Liver (tissue), 9 donors: Measurements from ENCODE around the gene SPATS2. TPM values are rescaled to one million over a fixed set of nuclear protein-coding genes. Genes with fewer than 3 reads are reported as not detected.

Experiments used
- DNase-seq: peaks from one replicate; pipeline ENCODE4 v3.0.0-alpha.2; 2017; ENCODE audit warnings: low spot score
- H3K27ac ChIP-seq, 2 donors: one replicate each; pipeline ENCODE4 v1.7.0; 2013; ENCODE audit warnings: inconsistent platforms in 2 of 2, low read length in 2 of 2, control low read depth in 1 of 2, low read depth in 1 of 2, mild to moderate bottlenecking in 1 of 2
- H3K27me3 ChIP-seq, 4 donors: one replicate each; pipeline versions ENCODE4 v1.6.1 to v1.7.0; 2013; ENCODE audit warnings: low read length in 3 of 4, inconsistent platforms in 1 of 4, mild to moderate bottlenecking in 1 of 4, moderate library complexity in 1 of 4; ENCODE audit not compliant: control insufficient read depth in 4 of 4, insufficient read depth in 4 of 4
- H3K36me3 ChIP-seq, 4 donors: one replicate each; pipeline versions ENCODE4 v1.6.1 to v1.7.0; 2013; ENCODE audit warnings: low read length in 3 of 4, mild to moderate bottlenecking in 3 of 4, low read depth in 1 of 4, moderate library complexity in 1 of 4; ENCODE audit not compliant: control insufficient read depth in 4 of 4, insufficient read depth in 3 of 4
- H3K4me1 ChIP-seq, 4 donors: one replicate each; pipeline versions ENCODE4 v1.6.1 to v1.7.0; 2013; ENCODE audit warnings: low read length in 3 of 4, mild to moderate bottlenecking in 3 of 4, moderate library complexity in 1 of 4; ENCODE audit not compliant: control insufficient read depth in 4 of 4, insufficient read depth in 4 of 4
- H3K4me3 ChIP-seq, 3 donors: one replicate each; pipeline versions ENCODE4 v1.6.1 to v1.7.0; 2013; ENCODE audit warnings: low read length in 3 of 3, control low read depth in 1 of 3, low read depth in 1 of 3, mild to moderate bottlenecking in 1 of 3
- H3K9ac ChIP-seq, 2 donors: one replicate each; pipeline ENCODE4 v1.7.0; 2013; ENCODE audit warnings: low read length in 2 of 2, mild to moderate bottlenecking in 2 of 2, moderate library complexity in 2 of 2, control low read depth in 1 of 2, low read depth in 1 of 2
- H3K9me3 ChIP-seq, 4 donors: one replicate each; pipeline versions ENCODE4 v1.6.1 to v1.7.0; 2013; ENCODE audit warnings: low read length in 3 of 4; ENCODE audit not compliant: control insufficient read depth in 4 of 4
- ATF3 ChIP-seq: IDR thresholded peaks from 2 replicates; pipeline ENCODE4 v1.6.1; 2016; ENCODE audit warnings: antibody characterized with exemption
- EGR1 ChIP-seq, 2 donors: IDR thresholded peaks; 2 replicates each; pipeline ENCODE4 v1.6.1; 2016 to 2018; ENCODE audit warnings: antibody characterized with exemption in 2 of 2, low read depth in 2 of 2
- FOXA1 ChIP-seq: IDR thresholded peaks from 2 replicates; pipeline ENCODE4 v1.6.1; 2016; ENCODE audit warnings: antibody characterized with exemption
- FOXA2 ChIP-seq: IDR thresholded peaks from 2 replicates; pipeline ENCODE4 v1.6.1; 2016; ENCODE audit warnings: antibody characterized with exemption
- GABPA ChIP-seq, 2 donors: IDR thresholded peaks in 1 of 2; conservative IDR thresholded peaks in 1 of 2; 2 replicates each; pipeline ENCODE4 v1.6.1; 2016; ENCODE audit warnings: antibody characterized with exemption in 2 of 2, mild to moderate bottlenecking in 1 of 2, moderate library complexity in 1 of 2
- HNF4A ChIP-seq, 2 donors: conservative IDR thresholded peaks; 2 replicates each; pipeline ENCODE4 v1.6.1; 2016; ENCODE audit warnings: antibody characterized with exemption in 2 of 2, mild to moderate bottlenecking in 2 of 2
- HNF4G ChIP-seq: IDR thresholded peaks from 2 replicates; pipeline ENCODE4 v1.6.1; 2016; ENCODE audit warnings: antibody characterized with exemption
- JUND ChIP-seq, 2 donors: IDR thresholded peaks; 2 replicates each; pipeline ENCODE4 v1.6.1; 2016; ENCODE audit warnings: antibody characterized with exemption in 2 of 2
- MAX ChIP-seq: IDR thresholded peaks from 2 replicates; pipeline ENCODE4 v1.6.1; 2016; ENCODE audit warnings: antibody characterized with exemption
- NR2F2 ChIP-seq: IDR thresholded peaks from 2 replicates; pipeline ENCODE4 v1.6.1; 2016; ENCODE audit warnings: antibody characterized with exemption
- RAD21 ChIP-seq, 2 donors: IDR thresholded peaks; 2 replicates each; pipeline ENCODE4 v1.6.1; 2016; ENCODE audit warnings: antibody characterized with exemption in 2 of 2, mild to moderate bottlenecking in 2 of 2
- RXRA ChIP-seq, 2 donors: IDR thresholded peaks; 2 replicates each; pipeline ENCODE4 v1.6.1; 2017 to 2018; ENCODE audit warnings: antibody characterized with exemption in 2 of 2, mild to moderate bottlenecking in 1 of 2
- SP1 ChIP-seq: IDR thresholded peaks from 2 replicates; pipeline ENCODE4 v1.6.1; 2018; ENCODE audit warnings: antibody characterized with exemption, mild to moderate bottlenecking
- TAF1 ChIP-seq: conservative IDR thresholded peaks from 2 replicates; pipeline ENCODE4 v1.6.1; 2016; ENCODE audit warnings: antibody characterized with exemption, mild to moderate bottlenecking
- ZBTB33 ChIP-seq: IDR thresholded peaks from 2 replicates; pipeline ENCODE4 v1.6.1; 2016; ENCODE audit warnings: antibody characterized with exemption
- WGBS: extraction: QIAGEN DNeasy Blood & Tissue Kit; methylation state at CpG from one replicate; pipeline ENCODE4 v1.1.7; 2013; 5-methylcytosine and 5-hydroxymethylcytosine counted together
- polyA plus RNA-seq, 2 donors: library from polyadenylated mRNA; stranded (reverse) in 1 of 2; unstranded in 1 of 2; fragments of 200-250 nt in 1 of 2; fragments of >200 nt in 1 of 2; fragmentation: Nextera tagmentation in 1 of 2; extraction: Ambion mirVana in 1 of 2; gene quantifications; one replicate each; pipeline versions ENCODE4 v1.2.1 to v1.2.3, GENCODE V29; 2013 to 2015
- total RNA-seq, 2 donors: library from RNA; depleted of rRNA; stranded (reverse); fragments of >200 nt; gene quantifications; one replicate each; pipeline ENCODE4 v1.2.3, GENCODE V29; 2014
- TF ChIP-seq, protein P1 (sequence below): IDR thresholded peaks from 2 replicates; pipeline ENCODE4 v1.6.1; 2016; ENCODE audit warnings: antibody characterized with exemption, mild to moderate bottlenecking
- TF ChIP-seq, protein P2 (sequence below): fragments of 150-350 bp; IDR thresholded peaks from 2 replicates; pipeline ENCODE4 v1.5.1; 2017; ENCODE audit warnings: improper control_type of control experiment, low read depth, low read length; ENCODE audit not compliant: missing input control
- donor health status: healthy.
- donor health status: healthy.
- donor health status: healthy.
- donor health status: healthy.
- donor health status: healthy.

SPATS2 gene
- total and polyA plus RNA-seq, 4 donors: 2.4 to 5.2 (median 4.5) TPM

DNA sequence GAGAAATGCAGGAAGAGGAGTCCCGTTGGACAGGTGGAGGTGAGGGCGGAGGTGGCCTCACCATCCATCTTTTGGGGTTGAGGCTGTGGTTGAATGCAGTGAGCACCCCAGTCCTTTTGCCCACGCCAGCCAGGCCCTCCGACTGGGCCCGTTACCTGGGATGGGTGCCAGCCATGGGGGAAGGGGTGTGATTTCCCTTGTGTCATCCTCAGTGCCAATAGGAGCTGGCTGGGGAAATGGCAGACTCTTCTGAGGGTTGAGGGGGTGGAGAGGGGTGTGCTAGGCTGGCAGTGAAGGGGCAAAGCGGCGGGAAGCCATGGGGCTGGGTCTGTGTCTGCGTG lies 181.2 kb downstream of the SPATS2 start:
- Histone ChIP-seq H3K4me1 (peaks cover 7 to 28% (median 21%) of the 10 kb centered on the region in 4 donors), H3K4me3 (no peak overlapping the region), H3K9ac (no peak overlapping the region), H3K27me3 (peaks cover 0 to 5% (median 2%) of the 10 kb centered on the region in 4 donors), H3K9me3 (no peaks in the 10 kb centered on the region), H3K27ac (no peak overlapping the region), H3K36me3 (no peaks in the 10 kb centered on the region)
- WGBS: 70% methylated on average over 8 of the region's 8 CpGs
- DNase-seq: no peak
- TF ChIP-seq, protein P1, sequence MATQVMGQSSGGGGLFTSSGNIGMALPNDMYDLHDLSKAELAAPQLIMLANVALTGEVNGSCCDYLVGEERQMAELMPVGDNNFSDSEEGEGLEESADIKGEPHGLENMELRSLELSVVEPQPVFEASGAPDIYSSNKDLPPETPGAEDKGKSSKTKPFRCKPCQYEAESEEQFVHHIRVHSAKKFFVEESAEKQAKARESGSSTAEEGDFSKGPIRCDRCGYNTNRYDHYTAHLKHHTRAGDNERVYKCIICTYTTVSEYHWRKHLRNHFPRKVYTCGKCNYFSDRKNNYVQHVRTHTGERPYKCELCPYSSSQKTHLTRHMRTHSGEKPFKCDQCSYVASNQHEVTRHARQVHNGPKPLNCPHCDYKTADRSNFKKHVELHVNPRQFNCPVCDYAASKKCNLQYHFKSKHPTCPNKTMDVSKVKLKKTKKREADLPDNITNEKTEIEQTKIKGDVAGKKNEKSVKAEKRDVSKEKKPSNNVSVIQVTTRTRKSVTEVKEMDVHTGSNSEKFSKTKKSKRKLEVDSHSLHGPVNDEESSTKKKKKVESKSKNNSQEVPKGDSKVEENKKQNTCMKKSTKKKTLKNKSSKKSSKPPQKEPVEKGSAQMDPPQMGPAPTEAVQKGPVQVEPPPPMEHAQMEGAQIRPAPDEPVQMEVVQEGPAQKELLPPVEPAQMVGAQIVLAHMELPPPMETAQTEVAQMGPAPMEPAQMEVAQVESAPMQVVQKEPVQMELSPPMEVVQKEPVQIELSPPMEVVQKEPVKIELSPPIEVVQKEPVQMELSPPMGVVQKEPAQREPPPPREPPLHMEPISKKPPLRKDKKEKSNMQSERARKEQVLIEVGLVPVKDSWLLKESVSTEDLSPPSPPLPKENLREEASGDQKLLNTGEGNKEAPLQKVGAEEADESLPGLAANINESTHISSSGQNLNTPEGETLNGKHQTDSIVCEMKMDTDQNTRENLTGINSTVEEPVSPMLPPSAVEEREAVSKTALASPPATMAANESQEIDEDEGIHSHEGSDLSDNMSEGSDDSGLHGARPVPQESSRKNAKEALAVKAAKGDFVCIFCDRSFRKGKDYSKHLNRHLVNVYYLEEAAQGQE: no peak
- TF ChIP-seq FOXA1: no peak
- TF ChIP-seq TAF1: no peak
- TF ChIP-seq, protein P2, sequence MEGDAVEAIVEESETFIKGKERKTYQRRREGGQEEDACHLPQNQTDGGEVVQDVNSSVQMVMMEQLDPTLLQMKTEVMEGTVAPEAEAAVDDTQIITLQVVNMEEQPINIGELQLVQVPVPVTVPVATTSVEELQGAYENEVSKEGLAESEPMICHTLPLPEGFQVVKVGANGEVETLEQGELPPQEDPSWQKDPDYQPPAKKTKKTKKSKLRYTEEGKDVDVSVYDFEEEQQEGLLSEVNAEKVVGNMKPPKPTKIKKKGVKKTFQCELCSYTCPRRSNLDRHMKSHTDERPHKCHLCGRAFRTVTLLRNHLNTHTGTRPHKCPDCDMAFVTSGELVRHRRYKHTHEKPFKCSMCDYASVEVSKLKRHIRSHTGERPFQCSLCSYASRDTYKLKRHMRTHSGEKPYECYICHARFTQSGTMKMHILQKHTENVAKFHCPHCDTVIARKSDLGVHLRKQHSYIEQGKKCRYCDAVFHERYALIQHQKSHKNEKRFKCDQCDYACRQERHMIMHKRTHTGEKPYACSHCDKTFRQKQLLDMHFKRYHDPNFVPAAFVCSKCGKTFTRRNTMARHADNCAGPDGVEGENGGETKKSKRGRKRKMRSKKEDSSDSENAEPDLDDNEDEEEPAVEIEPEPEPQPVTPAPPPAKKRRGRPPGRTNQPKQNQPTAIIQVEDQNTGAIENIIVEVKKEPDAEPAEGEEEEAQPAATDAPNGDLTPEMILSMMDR: no peak
- TF ChIP-seq RXRA (IDR thresholded peaks at IDR 0.05): no peak
- TF ChIP-seq NR2F2: no peak
- TF ChIP-seq SP1: no peak
- TF ChIP-seq HNF4G: no peak
- no peak for TF ChIP-seq ATF3
- TF ChIP-seq EGR1 (IDR thresholded peaks at IDR 0.05; ENCODE audit: low read depth in 2 of 2): no peak
- no peak for TF ChIP-seq RAD21 (IDR thresholded peaks at IDR 0.05)
- TF ChIP-seq FOXA2: no peak
- no peak for TF ChIP-seq MAX
- no peak for TF ChIP-seq ZBTB33
- TF ChIP-seq HNF4A (conservative IDR thresholded peaks at IDR 0.05): no peak
- TF ChIP-seq GABPA (IDR thresholded peaks at IDR 0.05 in 1 of 2, conservative IDR thresholded peaks at IDR 0.05 in 1 of 2): no peak
- no peak for TF ChIP-seq JUND (IDR thresholded peaks at IDR 0.05)
